GM19099 (cell line): ENCODE measurements around the gene LRRC18.

Source experiments
- POLR2A ChIP-seq: IDR thresholded peaks from 3 replicates; pipeline ENCODE4 v1.6.1; 2011; ENCODE audit warnings: low read depth; ENCODE audit not compliant: insufficient read length; ENCODE audit errors: extremely low read depth

The LRRC18 gene

DNA sequence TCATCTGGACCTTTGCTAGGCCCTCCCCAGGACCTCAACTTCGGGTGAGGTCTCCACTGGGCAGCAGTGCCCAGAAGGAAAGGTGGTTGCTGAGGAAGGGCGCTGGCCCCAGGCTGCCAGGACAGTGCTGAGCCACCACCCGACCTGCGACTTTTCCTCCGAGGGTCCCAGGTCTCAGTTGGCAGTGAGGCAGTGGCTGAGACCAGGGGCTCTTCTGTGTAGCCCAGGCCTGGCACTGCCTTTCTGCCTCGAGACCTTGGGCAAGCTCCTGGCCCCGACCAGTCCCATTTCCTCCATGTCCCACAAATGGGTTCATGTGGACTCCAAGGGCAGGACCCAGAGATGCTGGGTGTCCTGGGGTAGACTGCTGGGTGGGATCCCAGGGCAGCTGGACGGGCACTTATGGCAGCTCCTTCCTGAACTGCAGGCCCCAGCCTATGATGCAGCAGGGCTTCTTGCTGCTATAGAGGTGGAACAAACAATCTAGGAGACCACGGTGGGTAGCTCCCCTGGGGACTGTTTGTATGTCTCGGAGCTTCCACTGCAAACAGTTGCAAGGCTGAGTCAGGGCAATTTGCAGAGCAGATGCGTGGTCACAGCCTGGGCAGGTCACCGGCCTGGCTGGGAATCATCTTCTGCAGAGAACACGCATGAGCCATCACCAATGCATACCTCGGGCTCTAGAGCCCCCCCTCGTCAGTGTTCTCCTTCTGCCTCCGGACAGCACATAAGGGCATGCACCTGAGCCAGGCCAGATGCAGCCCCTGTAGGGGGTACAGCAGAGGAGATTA, 17.9 kb upstream of the LRRC18 start:
- TF ChIP-seq POLR2A = no peak

DNA sequence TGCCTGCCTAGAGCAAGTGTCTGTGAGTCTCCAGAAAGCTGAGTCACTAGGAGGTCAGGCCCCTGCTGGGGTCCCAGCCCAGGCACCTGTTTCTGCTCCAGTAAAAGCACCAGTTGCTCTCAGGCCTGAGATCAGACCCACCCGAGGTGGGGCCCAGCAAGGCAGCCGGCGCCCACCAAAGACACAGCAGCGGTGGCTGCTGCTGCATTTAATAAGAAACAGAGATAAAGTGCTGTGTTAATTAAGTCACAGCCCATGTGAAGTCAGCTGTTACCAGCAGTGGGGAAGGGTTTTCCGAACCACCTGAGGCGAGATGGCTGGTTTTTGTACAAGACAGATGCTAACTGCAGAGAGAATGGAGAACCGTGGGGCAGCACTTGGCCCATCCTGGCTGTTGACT, 12.1 kb upstream of the LRRC18 start:
- no peak for TF ChIP-seq POLR2A

DNA sequence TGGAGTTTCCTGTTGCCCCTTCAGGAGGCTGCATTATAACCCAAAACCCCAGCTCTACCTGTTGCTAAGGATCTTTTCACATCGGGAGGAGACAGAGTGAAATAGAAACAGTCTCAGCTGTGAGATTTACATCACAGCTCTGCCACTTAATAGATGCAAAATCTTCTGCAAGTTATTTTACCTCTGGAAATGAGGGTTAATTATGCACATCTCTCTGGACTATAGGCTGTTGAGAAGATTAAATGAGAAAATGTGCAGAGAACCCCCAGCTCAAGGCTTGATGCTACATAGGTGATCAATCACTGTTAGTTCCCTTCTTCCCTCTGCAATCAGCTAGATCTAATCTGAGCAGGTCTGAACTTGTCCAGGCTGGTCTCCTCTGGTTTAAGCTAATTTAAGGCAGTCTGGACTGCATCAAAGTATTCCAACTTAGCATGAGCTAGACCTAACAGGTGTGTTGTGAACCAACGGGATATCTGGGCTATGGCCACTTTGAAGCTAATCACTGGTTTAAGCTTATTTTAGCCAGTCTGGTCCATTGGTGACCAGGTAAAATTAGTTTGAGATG, 8.9 kb upstream of the LRRC18 start:
- TF ChIP-seq POLR2A = no peak

DNA sequence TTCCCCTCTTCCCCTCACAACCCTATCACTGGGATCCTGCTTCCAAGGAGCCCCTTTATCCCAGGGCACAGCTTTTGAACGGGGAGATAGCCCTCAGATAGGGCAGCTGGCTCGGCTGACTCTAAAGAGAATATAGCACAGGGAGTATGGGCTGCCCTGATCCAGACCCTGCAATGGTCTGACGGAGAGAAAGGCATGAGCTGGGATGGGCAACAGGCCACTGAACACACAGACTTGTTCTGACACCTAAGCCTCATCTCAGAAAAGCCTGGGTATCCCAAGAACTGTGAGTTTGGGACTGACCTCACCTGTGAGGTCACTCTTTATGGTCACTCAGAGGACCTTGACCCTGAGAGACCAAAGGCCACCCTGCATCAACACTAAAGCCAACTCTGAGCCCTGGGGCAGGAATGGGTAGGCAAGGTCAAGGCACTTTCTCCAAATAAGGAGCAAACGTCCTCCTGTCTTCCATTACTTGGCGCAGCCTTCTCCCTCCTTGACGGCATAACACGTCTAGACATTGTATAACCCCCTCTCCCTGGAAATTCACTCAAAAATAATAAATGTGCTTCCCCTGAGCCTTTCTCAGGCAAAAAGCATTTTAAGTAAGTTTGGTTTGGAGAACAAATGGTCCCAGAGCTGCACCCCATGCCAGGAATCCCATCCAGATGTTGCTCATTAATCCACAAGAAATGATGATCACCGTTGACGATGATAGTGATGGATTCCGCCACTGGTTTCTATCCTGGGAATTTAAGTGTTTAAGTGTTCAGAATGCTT, 8.2 kb upstream of the LRRC18 start:
- TF ChIP-seq POLR2A = no peak

DNA sequence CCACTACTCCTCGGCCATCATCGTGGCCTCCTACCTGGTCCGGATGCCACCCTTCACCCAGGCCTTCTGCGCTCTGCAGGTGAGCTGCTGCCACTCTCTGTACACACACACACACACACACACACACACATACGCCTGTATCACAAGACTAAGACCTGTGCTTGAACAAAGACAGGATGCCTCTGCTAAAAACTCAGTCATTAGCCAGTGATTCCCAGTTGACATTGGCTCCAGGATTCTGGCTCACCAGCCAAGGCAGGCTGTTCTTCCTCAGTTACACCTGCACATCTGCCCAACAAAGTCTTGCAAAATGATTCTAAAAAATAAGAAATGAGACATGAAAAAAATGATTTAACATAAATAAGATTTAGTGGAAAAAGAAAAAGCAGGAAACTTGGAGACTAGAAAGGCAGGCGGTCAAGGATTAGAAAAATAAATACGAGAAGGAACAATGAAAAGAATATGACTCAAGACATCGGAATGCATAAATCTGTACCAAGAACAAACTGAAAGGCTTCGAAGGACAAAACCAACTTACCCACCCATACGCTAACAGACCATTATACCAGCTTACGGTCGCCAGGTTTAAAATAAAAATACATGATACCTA, 7.4 kb upstream of the LRRC18 start:
- TF ChIP-seq POLR2A = no peak

DNA sequence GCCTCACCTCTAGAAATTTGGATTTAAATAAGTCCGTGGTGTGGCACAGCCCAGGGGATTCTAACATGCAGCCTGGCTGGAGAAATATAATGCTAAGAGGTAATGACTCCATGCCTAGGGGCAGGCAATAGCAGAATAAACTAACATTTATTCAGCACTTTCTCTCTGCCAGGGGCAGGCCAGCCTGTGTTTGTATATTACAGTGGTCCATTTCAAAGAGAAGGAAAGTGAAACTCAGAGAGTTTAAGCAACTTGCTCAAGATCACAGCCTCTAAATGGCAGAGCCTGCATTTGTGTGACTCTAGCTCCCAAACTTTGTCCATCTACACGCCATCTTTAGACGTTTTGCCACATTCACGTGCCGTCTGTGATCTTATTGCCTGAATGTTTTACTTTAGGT, 6.7 kb upstream of the LRRC18 start:
- no peak for TF ChIP-seq POLR2A

DNA sequence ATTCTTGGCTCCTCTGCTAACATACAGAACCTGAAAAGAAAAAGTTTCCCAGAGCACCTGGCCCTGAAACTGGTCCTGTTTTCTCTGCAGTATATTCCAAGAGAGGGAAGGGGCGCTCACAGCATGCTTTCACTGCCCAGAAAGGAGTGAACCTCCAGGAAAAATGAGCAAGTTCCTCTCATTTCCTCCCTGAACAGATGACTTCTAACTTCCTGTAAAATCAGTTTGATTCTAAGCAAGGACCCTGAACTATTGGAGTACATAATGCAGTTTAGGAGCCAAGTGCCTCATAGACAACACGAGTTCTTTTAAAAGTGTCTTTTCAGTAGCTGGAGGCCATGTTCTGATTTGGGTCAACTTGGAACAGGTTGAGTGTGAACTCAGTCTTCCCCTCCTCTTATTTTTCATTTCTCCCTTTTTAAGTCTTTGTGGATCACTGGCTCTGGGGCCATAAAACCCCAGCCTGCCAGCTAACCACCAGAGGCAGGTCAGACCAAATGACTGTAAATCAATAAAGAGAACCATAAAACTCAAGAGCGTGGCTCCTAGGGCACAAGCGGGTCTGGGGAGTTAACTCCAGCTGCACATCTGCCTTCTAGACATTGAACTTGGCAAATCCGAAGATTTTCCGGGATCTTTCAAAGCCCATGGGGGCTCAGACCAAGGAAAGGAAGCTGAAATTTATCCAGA, 5.9 kb upstream of the LRRC18 start:
- TF ChIP-seq POLR2A = no peak

DNA sequence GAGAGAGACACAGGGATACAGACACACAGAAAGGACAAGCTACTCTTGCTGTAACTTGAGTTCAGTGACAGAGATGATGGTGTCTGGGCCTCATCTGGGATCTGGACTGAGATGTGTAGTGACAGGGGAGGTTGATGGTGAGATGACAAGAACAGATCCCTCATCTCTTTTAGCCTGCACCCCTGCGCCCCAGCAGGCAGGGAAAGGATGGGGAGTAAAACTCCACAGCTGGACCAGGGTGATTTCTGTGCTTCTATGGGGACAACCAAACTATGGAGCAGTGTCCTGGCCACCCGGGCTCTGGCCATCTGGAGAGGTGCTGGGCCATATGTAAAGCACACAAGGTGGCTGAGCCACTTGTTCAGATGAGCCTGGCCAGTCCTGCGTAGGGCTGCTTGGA, 4.5 kb upstream of the LRRC18 start:
- no peak for TF ChIP-seq POLR2A

DNA sequence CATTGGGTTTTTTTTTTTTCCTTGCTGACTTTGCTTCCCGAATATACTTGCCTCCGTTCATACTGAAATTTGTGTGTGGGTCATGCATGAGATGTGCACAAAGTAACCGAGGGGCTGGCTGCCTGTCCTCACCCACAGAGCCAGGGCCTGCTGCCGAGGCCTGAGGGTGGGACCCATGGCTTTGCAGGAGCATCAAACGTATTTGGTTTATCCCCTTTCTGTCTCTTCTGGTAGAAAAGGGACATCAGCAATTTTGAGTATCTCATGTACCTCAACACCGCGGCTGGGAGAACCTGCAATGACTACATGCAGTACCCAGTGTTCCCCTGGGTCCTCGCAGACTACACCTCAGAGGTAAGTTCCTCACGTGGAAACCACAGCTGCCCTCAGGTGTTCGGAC, 3.5 kb upstream of the LRRC18 start:
- no peak for TF ChIP-seq POLR2A

DNA sequence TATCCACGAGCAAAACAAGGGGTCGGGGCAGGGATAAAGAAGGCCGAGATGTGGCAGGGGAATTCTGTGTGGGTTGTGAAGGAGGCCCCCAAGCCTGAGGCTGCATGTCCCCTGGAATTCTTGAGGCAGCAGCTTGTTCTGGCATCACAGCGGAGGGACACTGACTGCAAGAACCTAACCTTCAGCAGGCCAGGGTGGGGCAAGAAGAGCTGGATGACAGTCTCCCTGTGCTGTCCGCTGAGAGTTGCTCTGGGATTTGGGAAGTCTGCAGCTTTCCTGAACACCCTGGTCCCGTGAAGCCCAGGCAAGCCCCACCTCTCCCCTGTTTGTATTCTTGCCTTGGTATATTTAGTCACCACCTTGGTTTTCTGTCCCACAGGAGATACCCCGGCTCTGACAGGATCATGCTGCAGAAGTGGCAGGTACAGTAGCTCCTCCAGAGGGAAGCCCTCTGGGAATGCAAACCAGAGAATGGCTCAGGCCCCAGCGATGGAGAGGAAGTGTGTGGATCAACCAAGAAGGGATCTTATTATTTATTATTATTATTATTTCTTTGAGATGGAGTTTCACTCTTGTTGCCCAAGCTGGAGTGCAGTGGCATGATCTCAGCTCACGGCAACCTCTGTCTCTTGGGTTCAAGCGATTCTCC, 1.9 kb upstream of the LRRC18 start:
- TF ChIP-seq POLR2A = no peak

DNA sequence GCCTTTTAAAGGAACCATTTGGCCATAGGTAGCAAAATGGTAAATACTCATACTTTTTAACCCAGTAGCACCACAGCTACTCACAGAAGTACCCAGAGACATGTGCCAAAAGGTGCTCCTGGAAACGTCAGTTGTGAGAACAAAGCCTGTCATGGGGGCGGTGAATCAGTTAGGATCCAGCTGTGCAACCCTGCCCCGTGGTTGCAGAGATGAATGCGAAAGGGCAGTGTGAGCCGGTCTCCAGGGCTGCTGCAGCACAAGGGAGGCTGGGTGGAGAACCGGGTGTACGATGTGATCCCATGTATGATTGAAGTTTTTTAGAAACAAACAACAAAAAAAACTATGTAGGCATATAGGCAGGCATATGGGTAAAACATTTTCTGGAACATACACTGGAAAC, 1.3 kb upstream of the LRRC18 start:
- TF ChIP-seq POLR2A = no peak

DNA sequence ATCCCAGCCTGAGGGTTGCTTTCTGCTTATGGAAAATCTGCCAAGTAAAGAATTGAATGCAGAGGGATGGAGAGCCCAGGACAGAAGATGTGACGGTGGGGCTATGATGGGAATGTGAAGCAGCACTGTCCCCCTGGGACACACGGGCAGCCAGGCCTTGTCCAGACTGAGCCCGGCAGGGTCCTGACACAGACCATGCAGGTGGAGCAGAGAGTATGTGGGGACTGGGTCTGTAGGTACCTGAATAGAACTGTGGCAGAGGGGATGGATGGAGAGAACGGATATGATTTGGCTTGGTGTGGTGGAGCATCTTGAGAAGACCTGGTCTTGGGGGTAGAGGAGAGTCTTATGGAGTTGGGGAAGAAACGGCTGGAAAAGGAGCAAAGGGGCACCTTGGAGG, 732 bp upstream of the LRRC18 start:
- TF ChIP-seq POLR2A = no peak

DNA sequence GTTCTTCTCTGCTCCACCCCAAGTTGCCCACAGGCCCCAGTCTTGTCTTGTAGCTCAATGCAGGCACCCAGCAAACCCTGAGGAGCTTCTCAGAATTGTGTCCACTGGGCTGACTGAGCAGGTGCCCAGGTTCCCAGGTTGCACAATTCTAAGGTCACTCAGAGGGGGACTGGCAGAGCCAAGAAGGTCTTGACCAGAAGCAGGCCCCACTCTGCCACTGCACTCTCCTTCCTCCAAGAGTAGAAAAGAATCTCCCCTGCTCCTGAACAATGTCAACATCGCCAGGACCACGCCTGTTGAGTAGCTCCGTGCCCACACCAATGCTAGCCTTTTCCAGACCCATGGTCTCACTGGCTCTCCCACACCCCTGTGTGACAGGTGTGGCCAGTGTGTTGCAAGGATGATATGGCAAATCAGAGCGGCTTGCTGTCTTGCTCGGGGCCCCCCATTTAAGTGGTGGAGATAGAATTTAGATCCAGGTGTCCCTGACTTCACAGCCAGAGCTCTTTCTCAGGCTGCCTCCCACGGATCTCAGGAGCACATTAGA, 577 bp downstream of the LRRC18 start:
- TF ChIP-seq POLR2A = no peak

DNA sequence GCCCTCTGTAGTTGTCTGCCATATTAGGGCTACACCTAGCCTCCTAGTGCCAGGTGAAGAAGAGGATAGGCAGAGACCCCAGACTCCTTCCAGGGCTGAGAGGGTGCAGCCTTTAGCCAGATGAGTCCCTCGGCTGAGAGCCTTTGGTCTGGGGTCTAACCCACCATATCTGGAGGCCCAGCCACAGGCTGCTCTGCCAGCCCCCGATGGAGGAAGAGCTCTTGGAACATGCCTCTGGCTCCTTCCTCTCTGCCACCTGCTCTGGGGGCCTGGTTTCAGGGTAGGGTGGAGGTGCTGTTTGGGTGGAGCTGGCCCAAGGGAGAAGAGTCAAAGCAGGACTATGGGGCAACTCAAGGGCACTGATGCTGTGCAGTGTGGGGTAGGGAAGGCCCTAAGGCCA, 1.4 kb downstream of the LRRC18 start:
- TF ChIP-seq POLR2A = no peak
